ELR (cell line): ENCODE measurements around the gene CCDC146.
A peak's percentile ranks its signal among the peaks of the same experiment; 100 is the strongest.

ENCODE experiments used
- DNase-seq: peaks from one replicate; pipeline ENCODE4 v3.0.0-alpha.2; 2015; ENCODE audit warnings: low read depth

Gene CCDC146

DNA sequence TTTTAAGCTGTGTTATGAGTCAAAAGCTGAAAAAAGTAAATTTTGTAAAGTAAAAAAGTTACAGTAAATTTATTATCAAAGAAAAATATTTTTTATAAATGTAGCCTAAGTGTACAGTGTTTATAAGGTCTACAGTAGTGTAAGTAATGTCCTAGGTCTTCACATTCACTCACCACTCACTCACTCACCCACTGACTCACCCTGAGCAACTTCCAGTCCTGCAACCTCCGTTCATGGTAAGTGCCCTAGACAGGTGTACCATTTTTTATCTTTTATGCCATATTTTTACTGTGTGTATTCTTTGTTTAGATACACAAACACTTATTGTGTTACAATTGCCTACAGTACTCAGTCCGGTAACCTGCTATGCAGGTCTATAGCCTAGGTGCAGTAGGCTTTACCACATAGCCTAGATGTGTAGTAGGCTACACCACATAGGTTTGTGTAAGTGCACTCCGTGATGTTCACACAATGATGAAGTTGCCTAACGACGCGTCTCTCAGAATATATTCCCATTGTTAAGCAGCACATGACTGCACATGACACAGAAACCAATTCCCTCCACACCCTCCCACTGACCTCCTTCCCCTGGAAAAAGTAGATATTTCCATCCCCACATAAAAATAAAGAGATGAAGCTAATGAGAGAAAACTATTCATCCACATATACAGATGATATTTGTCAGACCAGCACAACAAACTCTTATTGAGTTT is 122.0 kb downstream of the CCDC146 start:
- DNase-seq = peak; percentile 39

DNA sequence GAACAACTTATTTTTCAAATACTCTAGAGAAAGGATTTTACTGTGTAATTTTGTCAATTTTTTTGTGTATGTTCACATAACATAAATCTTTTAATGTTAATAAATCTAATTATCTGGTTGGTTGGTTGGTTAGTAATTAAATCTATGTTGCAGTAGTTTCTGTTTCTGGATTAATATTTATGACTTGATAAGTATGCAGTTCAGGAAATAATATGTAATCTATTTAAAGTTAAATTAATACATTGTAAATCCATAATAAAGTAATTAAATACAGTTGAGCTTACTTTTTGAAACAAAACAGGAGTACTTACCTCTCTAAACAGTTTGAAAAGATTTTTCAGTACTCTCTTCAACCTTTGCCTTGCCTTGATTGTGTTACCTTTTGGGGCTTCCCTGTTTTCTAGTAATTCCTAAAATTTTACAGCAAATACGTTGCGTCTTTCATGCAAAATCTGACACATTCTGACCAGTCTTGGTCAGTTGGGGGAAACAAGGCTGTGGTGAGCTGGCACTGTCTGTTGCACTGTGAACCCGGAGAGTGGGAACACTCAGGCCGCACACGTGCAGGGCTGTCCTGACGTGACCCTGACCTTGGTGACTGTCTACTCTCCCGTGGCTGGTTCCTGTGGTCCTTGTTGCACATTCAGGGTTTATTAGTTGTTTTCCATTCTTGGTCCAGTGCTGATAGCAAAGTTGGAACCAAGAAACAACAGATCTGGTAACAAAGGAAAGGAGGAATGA is 122.8 kb downstream of the CCDC146 start:
- no peak for DNase-seq

DNA sequence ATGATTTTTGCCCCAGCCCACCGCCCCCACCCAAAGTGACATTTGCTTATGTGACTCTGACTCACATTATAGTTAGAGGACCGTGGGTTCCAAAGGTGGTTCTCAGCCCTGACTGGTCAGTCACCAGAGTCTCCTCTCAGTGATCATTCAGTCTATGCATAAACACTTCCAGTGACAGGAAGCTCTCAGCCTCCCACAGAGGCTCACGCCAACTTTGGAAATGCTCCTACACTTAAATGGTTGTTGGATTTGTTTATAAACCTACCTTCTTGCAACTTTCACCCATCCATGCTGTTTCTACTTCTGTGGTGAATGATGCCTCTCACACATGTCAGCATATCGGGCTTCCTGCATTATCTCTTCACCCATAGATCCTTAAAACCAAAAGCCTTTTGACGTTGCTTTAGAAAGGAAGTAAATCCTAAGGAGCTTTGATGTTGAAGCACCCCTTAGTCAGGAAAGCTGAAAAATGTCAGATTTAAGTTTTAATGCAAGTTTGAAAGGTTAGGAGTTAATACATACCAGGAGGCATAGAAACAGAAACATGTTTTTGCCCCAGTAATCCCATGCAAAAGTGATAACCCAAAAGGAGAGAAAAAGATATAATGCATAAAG is 123.7 kb downstream of the CCDC146 start:
- no peak for DNase-seq

DNA sequence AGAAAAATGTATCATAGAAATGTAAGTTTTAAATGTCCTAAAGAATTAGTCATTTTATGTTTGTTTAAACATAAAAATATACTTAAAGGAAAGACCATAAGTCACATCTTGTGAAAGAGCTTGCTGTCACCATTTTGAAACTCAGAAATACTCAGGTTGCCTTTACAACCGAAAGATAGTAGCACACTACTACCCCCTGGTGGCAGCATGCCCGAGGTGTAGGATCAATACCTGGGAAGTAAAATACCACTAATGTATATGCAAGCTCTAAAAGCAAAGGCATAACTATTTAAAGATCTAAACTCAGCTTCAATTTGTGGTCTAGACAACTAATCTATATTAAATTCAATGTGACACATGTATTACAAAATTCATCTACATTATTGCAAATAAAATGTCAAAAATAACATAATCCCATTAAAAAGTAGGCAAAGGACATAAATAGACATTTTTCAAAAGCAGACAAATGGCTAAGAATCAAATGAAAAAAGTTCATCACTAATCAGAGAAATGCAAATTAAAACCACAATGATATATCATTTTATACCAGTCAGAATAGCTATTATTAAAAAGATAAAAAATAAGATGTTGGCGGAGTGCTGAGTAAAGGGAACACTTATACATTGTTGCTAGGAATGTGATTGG is 124.9 kb downstream of the CCDC146 start:
- DNase-seq = peak; percentile 80

DNA sequence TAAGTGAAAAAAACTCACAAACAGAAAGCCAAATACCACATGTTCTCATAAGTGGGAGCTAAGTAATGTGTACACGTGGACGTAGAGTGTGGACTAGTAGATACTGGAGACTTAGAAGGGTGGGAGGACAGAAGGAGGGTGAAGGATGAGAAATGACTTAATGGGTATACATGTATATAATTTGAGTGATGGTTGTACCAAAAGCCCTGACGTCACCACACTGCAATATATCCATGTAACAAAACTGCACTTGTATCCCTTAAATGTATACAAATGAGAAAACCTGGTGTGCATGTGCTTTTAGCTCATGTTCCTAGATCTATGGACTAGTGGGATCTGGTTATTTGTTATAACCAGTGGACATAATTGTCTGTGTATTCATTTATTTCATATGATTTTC is 125.7 kb downstream of the CCDC146 start:
- no peak for DNase-seq

DNA sequence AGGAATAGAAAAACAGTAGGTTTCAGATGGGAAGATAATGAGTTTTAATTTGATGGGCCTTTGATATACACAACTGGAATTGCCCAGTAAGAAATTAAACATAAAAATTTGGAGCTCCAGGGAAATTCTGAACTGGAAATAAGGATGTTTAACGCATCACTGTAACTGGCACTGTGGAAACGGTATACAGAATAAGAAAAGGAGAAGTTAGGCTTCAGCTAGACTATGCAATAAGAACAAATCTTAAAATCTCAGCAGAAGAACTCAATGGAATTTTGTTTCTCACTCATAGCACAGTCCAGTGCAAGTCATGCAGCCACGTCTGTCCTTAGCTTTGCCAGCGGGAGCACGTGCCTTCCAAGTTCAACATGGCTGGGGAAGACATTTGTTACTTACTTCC is 130.1 kb downstream of the CCDC146 start:
- DNase-seq = no peak

DNA sequence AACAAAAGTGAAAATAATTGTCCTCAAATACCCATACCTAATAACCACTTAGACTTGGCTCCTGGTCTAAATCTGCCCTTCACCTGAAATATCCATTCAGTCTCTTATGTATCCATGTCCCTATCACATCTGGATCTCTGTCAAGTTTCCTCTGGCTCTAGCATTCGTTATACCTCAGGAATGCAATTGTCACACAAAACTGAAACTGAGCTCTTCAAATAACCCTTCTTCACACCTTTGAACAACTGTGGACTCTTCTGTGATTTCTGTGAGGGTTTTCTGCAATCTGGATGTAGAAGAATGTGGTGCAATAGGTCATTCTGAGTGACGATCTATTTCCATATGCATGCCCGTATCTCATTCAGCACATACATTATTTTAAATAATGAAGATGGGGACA is 130.7 kb downstream of the CCDC146 start:
- no peak for DNase-seq

DNA sequence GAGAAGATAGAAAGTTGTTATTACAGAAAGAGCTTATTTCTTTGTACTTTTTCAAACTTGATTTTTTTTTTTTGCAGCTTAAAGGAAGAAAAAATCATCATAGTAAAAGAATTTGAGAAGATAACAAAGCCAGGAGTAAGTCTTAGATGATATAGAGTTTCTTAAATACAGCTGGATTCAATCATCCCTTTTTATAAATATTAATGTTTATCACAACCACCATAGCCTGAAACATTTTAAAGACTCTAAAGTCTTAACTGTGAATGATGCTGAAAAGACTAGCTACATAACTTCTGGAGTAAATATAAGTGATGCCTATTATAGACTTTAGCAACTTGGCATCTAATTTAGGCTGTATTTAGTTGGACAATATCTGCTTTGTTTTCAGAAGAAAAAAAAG is 132.0 kb downstream of the CCDC146 start:
- no peak for DNase-seq

DNA sequence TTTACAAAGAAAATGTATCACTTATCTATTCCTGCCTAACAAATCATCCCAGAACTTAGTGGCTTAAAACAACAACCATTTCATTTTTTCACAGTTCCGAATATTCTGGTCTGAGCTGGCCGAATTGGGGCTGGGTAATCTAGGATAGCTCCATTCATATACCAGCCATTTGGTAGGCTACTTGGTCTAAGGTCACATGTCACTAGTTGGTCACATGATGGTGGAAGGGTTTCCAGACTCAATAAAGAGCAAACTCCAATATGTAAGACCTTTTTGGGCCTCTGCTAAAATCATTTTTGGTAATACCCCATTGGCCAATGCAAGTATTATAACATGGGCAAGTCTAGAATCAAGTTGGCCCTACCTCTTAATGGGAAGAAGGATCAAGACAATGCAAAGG is 132.5 kb downstream of the CCDC146 start:
- DNase-seq = no peak

DNA sequence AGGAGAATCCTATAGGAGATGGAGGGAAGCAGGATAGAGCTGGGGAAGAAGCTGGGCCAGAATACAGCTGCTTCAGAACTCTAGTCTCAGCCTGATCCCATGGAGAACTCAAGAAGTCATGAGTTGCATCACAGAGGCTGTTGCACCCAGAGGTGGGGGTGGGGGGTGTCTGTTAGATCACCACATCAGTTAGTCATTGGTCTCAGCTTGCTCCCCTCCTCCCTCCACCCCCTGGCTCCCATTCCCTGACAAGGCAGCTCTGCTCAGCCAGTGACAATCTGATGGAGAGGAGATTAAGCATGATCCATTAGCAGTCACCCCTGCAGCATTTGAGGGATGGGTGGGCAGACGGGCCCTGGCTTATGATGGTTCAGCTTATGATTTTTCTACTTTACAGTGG is 135.6 kb downstream of the CCDC146 start:
- DNase-seq = peak; percentile 36

DNA sequence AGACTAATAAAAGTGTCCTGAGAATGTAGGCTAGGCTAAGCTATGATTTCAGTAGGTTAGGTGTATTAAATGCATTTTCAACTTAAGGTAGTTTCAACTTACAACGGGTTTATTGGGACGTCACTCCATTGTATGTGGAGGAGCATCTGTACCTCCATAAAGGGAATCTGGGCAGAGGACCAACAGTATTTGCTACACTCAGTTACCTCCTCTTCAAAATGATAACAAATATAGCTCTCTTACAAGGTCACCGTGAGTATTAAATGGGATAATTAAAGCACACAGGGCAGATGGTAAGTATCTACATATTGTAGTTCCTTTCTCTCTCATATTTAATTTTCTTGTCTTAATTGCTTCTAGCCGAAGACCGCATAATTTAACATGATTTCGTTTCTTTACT is 136.2 kb downstream of the CCDC146 start:
- no peak for DNase-seq

DNA sequence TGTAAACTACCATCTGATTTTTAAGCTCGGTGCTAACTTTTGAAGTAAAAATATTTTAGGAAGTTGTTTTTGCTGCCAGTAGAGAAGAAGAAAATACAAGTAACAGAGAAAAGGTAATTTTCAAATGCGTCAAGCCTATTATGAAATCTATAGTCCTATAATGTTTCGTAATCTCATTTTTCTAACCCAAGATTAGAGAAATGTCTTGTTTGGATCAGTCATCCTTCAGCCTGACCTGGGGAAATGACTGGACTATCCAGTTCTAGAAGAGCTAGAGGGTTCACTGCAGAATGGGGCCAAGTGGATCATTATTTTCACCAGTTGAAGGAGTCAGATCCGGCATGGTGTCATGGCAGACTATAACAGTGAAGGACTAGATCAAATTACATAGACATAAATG is 139.9 kb downstream of the CCDC146 start:
- no peak for DNase-seq

DNA sequence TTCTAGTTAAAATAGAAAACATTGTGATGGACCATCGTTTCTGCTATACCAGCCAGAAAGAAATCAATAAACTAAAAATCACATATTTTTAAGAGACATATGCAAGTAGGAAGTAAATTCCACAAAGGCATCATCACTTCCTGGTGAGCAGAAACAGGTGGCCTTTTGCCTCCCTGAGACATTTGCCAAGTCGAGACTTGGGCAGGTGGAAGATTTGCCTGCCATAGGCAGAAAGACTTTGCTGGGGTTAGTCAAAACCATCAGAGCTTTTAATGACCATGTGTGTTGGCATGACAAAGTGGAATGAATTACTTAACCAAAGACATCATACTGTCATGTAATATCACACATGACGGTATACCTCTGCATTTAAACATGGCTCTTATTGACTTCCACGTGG is 143.3 kb downstream of the CCDC146 start:
- no peak for DNase-seq

DNA sequence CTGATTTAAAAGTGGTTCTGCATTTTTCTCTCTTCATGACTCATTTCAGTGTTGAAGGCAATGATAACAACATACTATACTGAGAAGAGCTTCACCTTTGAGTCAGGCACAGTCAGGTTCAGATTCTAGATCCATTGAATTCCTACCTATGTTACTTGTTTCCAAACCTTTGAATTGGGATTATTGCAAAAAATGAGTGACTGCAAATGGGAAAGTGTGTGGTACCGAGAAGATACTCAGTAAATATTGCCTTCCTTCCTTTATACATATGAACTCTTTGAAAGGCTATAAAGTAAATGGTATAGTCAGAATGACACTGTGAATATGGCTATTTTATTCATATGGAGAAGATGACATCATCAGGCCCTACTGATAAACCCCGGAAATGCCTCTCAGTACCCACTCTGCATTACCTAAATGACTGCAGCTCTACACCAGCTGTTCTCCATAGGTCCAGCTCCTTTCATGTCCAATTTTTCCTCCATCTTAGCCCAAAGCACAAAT is 143.9 kb downstream of the CCDC146 start:
- peak; percentile 24 for DNase-seq

DNA sequence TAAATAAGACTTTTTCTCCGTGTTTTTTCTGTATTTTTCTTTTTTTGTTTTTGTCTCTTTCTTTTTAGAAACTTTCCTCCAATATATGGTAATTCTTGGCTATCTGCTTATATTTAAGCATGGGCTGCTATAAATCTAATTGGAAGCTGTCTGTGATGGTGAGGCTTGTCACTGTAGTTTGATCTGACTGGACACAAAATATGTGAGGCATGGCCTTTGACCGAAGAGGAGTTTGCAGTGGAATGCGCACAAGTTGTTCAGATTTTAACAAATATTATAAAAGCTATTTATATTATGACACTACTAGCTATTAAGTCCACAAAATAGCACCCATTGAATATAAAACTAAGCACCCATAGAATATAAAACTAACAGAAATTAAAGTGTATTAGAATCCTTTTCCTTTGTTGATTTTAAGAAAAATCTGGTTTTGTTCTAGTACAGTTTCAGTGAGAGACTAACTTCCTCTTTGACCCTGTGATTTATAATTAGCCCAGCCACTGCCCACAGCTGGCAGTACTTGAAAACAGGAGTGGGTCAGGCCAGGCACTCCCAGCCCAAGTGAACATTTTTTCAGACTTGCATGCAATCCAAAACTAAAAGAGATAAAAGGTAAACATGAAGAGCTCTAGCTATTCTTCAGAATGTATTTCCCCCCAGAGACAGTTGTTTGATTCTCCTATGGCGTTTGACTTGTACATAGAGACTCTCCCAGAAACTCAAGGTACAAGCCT is 147.1 kb downstream of the CCDC146 start:
- DNase-seq = no peak

DNA sequence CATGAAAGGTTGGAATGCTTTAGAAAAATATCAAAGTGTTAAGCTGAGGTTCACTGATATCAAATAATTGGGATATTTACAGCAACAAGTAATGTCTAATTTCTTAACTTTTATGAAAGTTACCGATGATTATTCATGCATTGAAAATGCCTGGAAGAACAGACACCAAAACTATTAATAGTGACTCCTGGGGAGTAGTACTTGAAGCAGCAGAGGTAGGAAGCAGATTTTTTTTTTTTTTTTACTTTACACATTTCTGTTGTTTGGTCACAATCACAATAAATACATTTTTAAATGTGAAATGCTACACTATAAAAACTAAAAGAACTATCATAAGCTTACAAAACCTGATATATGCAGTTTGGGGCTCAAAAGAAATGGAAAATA is 147.7 kb downstream of the CCDC146 start:
- DNase-seq = no peak

DNA sequence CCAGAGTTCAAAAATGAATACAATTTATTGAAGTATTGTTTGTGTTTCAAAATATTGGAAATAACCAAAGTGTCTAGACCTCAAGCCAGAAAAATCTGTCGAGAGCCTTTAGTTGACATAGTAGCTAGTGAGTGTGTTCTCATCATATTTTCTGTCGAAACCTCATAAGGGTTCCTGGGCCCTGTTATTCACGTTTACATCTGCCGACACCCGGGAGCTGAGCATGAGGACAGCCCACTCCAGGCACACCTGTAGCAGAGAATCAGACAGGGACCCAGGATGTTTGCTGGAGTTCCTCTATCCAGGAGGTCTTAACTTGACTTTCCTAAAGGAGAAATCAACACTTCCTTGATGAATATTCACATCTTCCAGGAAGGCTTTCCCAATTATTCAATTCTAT is 149.4 kb downstream of the CCDC146 start:
- no peak for DNase-seq

DNA sequence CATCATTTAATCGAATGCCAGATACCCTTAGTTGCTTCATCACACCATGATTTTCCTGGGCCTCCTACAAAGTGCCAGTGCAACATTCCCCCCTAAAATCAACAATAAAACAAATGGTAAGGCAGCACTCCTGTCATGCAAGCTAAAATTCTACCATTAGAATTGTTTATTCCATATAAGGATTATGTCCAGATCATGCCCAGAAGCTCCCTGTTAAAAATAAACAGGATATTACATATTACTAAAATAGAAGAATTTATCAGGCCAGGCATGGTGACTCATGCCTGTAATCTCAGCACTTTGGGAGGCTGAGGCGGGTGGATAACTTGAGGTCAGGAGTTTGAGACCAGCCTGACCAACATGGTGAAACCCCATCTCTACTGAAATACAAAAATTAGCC is 153.2 kb downstream of the CCDC146 start:
- peak; percentile 54 for DNase-seq

DNA sequence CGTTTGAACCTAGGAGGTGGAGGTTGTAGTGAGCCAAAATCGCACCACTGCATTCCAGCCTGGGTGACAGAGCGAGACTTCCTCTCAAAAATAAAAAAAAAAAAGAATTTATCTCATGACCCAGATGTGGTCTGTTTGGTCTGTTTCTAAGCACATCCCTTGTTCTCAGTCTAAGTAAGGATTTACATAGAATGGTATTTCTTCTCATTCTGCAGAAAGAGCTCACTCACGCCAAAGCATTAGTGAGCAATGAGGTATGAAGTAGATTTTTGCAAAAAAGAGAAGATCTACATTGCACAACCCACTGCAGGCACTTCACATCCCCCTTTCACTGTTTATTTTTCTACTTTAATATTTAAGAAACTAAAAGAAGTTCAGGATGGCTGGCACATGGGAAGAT is 153.7 kb downstream of the CCDC146 start:
- DNase-seq = no peak

DNA sequence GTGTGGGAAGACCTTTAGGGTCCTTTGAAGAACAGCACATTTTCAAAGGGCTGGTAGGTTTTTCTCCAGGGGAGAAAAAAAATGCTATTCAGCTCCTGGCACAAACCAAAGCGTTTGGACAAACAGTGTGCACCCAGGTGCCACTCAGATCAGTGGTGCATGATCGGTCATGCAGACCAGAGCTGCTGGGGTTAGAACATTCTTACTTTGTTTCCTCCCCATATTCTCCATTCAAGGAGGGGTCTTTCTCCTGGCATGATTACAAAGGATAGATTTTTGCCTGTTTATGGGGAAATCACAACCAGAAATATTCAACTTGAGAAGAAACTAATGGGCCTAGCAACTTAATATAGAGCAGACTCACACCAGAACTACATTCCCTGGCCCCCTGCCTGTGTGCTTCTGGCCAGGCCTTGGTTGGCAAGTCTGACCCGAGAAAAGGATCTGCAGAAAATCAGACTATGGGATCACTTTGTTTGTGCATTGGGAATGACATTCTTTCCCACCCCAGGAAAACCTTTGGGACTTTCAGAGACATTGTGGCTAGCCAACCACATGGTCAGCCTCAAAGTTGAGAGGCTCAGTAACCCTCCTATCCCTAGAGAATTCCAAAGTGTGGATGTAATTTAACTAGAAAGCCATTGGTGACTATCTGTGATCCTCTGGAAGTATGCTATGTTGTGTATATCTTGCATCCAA is 159.5 kb downstream of the CCDC146 start:
- DNase-seq = no peak

DNA sequence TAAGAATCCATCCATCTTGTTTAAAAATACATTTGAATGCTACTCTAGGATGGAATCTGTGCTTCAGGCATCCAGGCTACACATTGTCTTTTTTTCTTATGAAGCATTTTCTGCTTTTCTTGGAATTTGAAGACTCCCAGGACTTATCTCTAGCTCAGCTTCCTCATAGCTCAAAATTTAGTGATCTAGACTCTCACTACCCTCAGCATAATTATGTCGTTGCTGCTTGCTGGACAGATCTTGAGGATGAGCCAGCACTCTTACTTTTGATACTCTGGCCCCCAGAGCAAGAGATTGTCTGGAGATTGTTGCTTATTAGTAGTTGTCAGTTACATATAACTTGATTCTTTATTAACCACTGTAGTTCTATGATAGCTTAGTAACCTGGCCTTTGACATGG is 160.5 kb downstream of the CCDC146 start:
- no peak for DNase-seq
